ENCODE results near the gene CENPB. TPM values are rescaled to one million over a fixed set of nuclear protein-coding genes. Genes with fewer than 3 reads are reported as not detected.
A peak's percentile ranks its signal among the peaks of the same experiment; 100 is the strongest.

The CENPB gene
- total RNA-seq, 1 donor from 2014 or later, result 87.4 TPM

GRCh38 chr20:3744037-3744436 lies 42.5 kb downstream of the CENPB start:
- Histone ChIP-seq H3K36me3 (ENCODE audit: control insufficient read depth, insufficient read depth, low read length) (no peaks in the 10 kb centered on the region), H3K4me3 (ENCODE audit: low read depth, low read length) (no peak overlapping the region), H3K27me3 (ENCODE audit: control insufficient read depth, insufficient read depth, low read length) (peaks cover 7% of the 10 kb centered on the region)
- FAIRE-seq, result peak; percentile 70
- DNase-seq (ENCODE audit: low read depth), result no peak
- no peak for TF ChIP-seq CTCF (IDR thresholded peaks at IDR 0.05; ENCODE audit: insufficient read depth, low read length, severe bottlenecking)

- TF ChIP-seq CTCF (IDR thresholded peaks at IDR 0.05; ENCODE audit: insufficient read depth, low read length, severe bottlenecking), result no peak
- no peak for FAIRE-seq
- DNase-seq (ENCODE audit: low read depth), result no peak
- no peaks in the 10 kb centered on the region for H3K36me3 ChIP-seq (ENCODE audit: control insufficient read depth, insufficient read depth, low read length)
- H3K4me3 ChIP-seq (ENCODE audit: low read depth, low read length), result no peak overlapping the region
- peaks cover 2% of the 10 kb centered on the region for H3K27me3 ChIP-seq (ENCODE audit: control insufficient read depth, insufficient read depth, low read length)
Observed at GRCh38 chr20:3743251-3743650, 43.3 kb downstream of the CENPB start.

- FAIRE-seq, result no peak
Observed at GRCh38 chr20:3741836-3742458, 44.6 kb downstream of the CENPB start.

GRCh38 chr20:3740615-3741301 lies 45.8 kb downstream of the CENPB start:
- Histone ChIP-seq H3K36me3 (ENCODE audit: control insufficient read depth, insufficient read depth, low read length) (no peaks in the 10 kb centered on the region), H3K4me3 (ENCODE audit: low read depth, low read length) (no peak overlapping the region), H3K27me3 (ENCODE audit: control insufficient read depth, insufficient read depth, low read length) (peaks cover 2% of the 10 kb centered on the region)
- DNase-seq (ENCODE audit: low read depth), result no peak
- TF ChIP-seq CTCF (IDR thresholded peaks at IDR 0.05; ENCODE audit: insufficient read depth, low read length, severe bottlenecking), result no peak
- no peak for FAIRE-seq

More at GRCh38 chr20:3741836-3742458, 44.6 kb downstream of the CENPB start:
- H3K4me3 ChIP-seq (ENCODE audit: low read depth, low read length), result no peak overlapping the region
- DNase-seq (ENCODE audit: low read depth), result no peak
- no peaks in the 10 kb centered on the region for H3K36me3 ChIP-seq (ENCODE audit: control insufficient read depth, insufficient read depth, low read length)
- TF ChIP-seq CTCF (IDR thresholded peaks at IDR 0.05; ENCODE audit: insufficient read depth, low read length, severe bottlenecking), result no peak
- peaks cover 2% of the 10 kb centered on the region for H3K27me3 ChIP-seq (ENCODE audit: control insufficient read depth, insufficient read depth, low read length)

GRCh38 chr20:3739926-3740451 lies 46.6 kb downstream of the CENPB start:
- no peak for TF ChIP-seq CTCF (IDR thresholded peaks at IDR 0.05; ENCODE audit: insufficient read depth, low read length, severe bottlenecking)
- FAIRE-seq, result no peak
- Histone ChIP-seq H3K27me3 (ENCODE audit: control insufficient read depth, insufficient read depth, low read length) (peaks cover 2% of the 10 kb centered on the region), H3K4me3 (ENCODE audit: low read depth, low read length) (no peak overlapping the region), H3K36me3 (ENCODE audit: control insufficient read depth, insufficient read depth, low read length) (no peaks in the 10 kb centered on the region)
- no peak for DNase-seq (ENCODE audit: low read depth)

Data from bronchial epithelial cell (primary cell).